Peyer's patch (tissue), 4 donors: Measurements from ENCODE around the gene MPHOSPH10.

Experiments used
- POLR2A ChIP-seq, 2 donors: fragments of 450-650 bp; IDR thresholded peaks; one replicate each; pipeline ENCODE4 v1.5.1; 2017; ENCODE audit warnings: antibody characterized with exemption in 2 of 2, mild to moderate bottlenecking in 2 of 2, moderate library complexity in 2 of 2
- TF ChIP-seq, protein P1 (sequence below), 6 experiments: fragments of 450-650 bp in 4 of 6; fragments of 200-600 bp in 2 of 6; sonication (generic) in 1 of 6; IDR thresholded peaks; one replicate each; pipeline ENCODE4 v1.5.1; 2017 to 2019; ENCODE audit warnings: antibody characterized with exemption in 6 of 6, mild to moderate bottlenecking in 3 of 6, moderate library complexity in 1 of 6

DNA sequence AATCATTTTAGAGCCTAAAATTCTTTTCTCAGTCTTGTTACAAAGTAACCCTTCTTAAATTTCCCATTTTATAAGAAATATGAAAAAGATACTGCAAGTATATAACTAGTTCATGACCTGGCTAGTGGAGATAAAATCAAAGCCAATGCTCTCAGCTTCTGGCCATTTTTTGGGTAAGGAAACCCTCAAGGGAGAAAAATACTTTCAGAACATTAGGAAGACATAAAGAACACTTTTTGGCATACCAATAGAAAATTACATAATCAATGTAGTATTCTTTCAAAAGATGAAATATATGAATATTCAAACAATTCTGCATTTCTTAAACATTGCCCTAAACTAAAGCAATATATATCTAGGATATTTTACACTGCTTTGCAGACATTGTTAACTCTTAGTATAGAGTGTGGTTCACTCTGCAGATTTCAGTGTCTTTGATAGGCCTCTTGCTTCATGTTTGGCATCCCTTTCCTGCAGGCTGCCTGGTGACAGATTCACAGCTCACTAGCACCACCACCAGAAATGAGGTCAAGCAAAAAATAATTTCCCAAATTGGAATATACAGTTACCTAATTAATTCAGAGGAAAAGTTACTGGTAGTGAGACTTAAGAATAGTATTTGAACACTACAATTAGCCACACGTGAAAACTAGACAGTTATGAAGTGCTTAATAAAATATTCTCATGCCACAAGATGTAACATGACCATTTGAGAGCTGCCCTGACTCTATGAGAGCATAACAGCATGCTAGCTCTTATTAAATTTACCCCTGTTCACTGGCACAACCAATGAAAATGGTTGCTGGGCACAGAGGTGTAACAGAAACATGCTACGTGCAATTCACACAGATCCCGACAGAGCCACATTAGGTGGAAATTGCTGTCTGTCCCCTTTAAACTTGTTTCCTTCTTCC is 60.5 kb downstream of the MPHOSPH10 start:
- TF ChIP-seq, protein P1, sequence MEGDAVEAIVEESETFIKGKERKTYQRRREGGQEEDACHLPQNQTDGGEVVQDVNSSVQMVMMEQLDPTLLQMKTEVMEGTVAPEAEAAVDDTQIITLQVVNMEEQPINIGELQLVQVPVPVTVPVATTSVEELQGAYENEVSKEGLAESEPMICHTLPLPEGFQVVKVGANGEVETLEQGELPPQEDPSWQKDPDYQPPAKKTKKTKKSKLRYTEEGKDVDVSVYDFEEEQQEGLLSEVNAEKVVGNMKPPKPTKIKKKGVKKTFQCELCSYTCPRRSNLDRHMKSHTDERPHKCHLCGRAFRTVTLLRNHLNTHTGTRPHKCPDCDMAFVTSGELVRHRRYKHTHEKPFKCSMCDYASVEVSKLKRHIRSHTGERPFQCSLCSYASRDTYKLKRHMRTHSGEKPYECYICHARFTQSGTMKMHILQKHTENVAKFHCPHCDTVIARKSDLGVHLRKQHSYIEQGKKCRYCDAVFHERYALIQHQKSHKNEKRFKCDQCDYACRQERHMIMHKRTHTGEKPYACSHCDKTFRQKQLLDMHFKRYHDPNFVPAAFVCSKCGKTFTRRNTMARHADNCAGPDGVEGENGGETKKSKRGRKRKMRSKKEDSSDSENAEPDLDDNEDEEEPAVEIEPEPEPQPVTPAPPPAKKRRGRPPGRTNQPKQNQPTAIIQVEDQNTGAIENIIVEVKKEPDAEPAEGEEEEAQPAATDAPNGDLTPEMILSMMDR (IDR thresholded peaks at IDR 0.05): peak in 2 of 6 experiments; percentile 12 to 18
- TF ChIP-seq POLR2A (IDR thresholded peaks at IDR 0.05): no peak
